Neuronal stem cell (in vitro differentiated cells): ENCODE data around the gene CDH23.

ENCODE experiments used
- DNase-seq: peaks from one replicate; pipeline ENCODE4 v3.0.0-alpha.2; 2013; ENCODE audit warnings: low spot score
- H2AFZ ChIP-seq: one replicate; pipeline ENCODE4 v1.6.1; 2013; ENCODE audit warnings: mild to moderate bottlenecking, low read length, inconsistent platforms
- H2AK5ac ChIP-seq: 2 replicates; pipeline ENCODE4 v1.6.1; 2013; ENCODE audit warnings: low read depth, mild to moderate bottlenecking, inconsistent platforms, low read length, moderate library complexity, mixed read lengths
- H2BK120ac ChIP-seq: 2 replicates; pipeline ENCODE4 v1.6.1; 2013; ENCODE audit warnings: low read depth, mild to moderate bottlenecking, inconsistent platforms, low read length, moderate library complexity, mixed read lengths
- H2BK12ac ChIP-seq: one replicate; pipeline ENCODE4 v1.6.1; 2013; ENCODE audit warnings: low read length, inconsistent platforms
- H2BK15ac ChIP-seq: 2 replicates; pipeline ENCODE4 v1.6.1; 2013; ENCODE audit warnings: mild to moderate bottlenecking, low read length, inconsistent platforms, mixed read lengths
- H2BK5ac ChIP-seq: one replicate; pipeline ENCODE4 v1.6.1; 2013; ENCODE audit warnings: inconsistent platforms, mild to moderate bottlenecking, low read length, moderate library complexity
- H3K14ac ChIP-seq: one replicate; pipeline ENCODE4 v1.6.1; 2013; ENCODE audit warnings: low read length, inconsistent platforms
- H3K18ac ChIP-seq: 2 replicates; pipeline ENCODE4 v1.6.1; 2013; ENCODE audit warnings: low read length, inconsistent platforms
- H3K23ac ChIP-seq: 2 replicates; pipeline ENCODE4 v1.6.1; 2013; ENCODE audit warnings: low read depth, mild to moderate bottlenecking, mixed read lengths, low read length, inconsistent platforms; ENCODE audit not compliant: poor library complexity
- H3K27ac ChIP-seq: replicated peaks from 3 replicates; pipeline ENCODE4 v1.5.1; 2013; ENCODE audit warnings: low read length, inconsistent platforms
- H3K27me3 ChIP-seq, 3 experiments: 2 replicates each; pipeline ENCODE4 v1.6.1; 2013; ENCODE audit warnings: low read length in 3 of 3, mild to moderate bottlenecking in 2 of 3, inconsistent platforms in 1 of 3, low read depth in 1 of 3, mixed read lengths in 1 of 3, moderate library complexity in 1 of 3; ENCODE audit not compliant: control insufficient read depth in 3 of 3, insufficient read depth in 3 of 3
- H3K36me3 ChIP-seq, 2 donors: replicated peaks in 1 of 2; 2 replicates each; pipeline ENCODE4 v1.6.1; 2013; ENCODE audit warnings: low read length in 2 of 2; ENCODE audit not compliant: control insufficient read depth in 2 of 2, insufficient read depth in 2 of 2
- H3K4ac ChIP-seq: 2 replicates; pipeline ENCODE4 v1.6.1; 2013; ENCODE audit warnings: inconsistent platforms, mild to moderate bottlenecking, low read length, moderate library complexity
- H3K4me1 ChIP-seq, 2 donors: 1 replicate in 1 of 2; 2 replicates in 1 of 2; pipeline ENCODE4 v1.6.1; 2013; ENCODE audit warnings: low read length in 2 of 2, low read depth in 1 of 2; ENCODE audit not compliant: control insufficient read depth in 2 of 2, insufficient read depth in 1 of 2
- H3K4me2 ChIP-seq: one replicate; pipeline ENCODE4 v1.6.1; 2013; ENCODE audit warnings: mild to moderate bottlenecking, low read length, inconsistent platforms; ENCODE audit not compliant: insufficient read depth, poor library complexity, severe bottlenecking
- H3K4me3 ChIP-seq, 2 donors: 2 replicates each; pipeline ENCODE4 v1.5.1; 2013; ENCODE audit warnings: low read length in 2 of 2, mild to moderate bottlenecking in 2 of 2, inconsistent platforms in 1 of 2, moderate library complexity in 1 of 2
- H3K79me1 ChIP-seq: one replicate; pipeline ENCODE4 v1.6.1; 2013; ENCODE audit warnings: low read depth, mild to moderate bottlenecking, inconsistent platforms, low read length, moderate library complexity
- H3K9ac ChIP-seq: one replicate; pipeline ENCODE4 v1.6.1; 2013; ENCODE audit warnings: mild to moderate bottlenecking, low read depth, low read length, inconsistent platforms; ENCODE audit not compliant: poor library complexity
- H3K9me3 ChIP-seq, 2 donors: replicated peaks in 1 of 2; 2 replicates each; pipeline versions ENCODE3 to v1.6.1; 2013; ENCODE audit warnings: low read length in 2 of 2, mild to moderate bottlenecking in 2 of 2, inconsistent platforms in 1 of 2, low read depth in 1 of 2, mixed read lengths in 1 of 2, moderate library complexity in 1 of 2; ENCODE audit not compliant: control insufficient read depth in 2 of 2, insufficient read depth in 1 of 2
- H4K8ac ChIP-seq: one replicate; pipeline ENCODE4 v1.6.1; 2013; ENCODE audit warnings: low read depth, mild to moderate bottlenecking, inconsistent platforms, low read length, moderate library complexity
- H4K91ac ChIP-seq: one replicate; pipeline ENCODE4 v1.6.1; 2013; ENCODE audit warnings: low read length, low read depth, mild to moderate bottlenecking, inconsistent platforms; ENCODE audit not compliant: poor library complexity
- WGBS, 2 donors: extraction: QIAGEN DNeasy Blood & Tissue Kit; methylation state at CpG; one replicate each; pipeline ENCODE4 v1.1.7; 2013; ENCODE audit warnings: missing lambda C conversion rate in 2 of 2, mixed read lengths in 1 of 2; ENCODE audit not compliant: insufficient read length in 2 of 2, insufficient replicate concordance in 1 of 2; ENCODE audit errors: extremely low coverage in 2 of 2; 5-methylcytosine and 5-hydroxymethylcytosine counted together

Gene CDH23

DNA sequence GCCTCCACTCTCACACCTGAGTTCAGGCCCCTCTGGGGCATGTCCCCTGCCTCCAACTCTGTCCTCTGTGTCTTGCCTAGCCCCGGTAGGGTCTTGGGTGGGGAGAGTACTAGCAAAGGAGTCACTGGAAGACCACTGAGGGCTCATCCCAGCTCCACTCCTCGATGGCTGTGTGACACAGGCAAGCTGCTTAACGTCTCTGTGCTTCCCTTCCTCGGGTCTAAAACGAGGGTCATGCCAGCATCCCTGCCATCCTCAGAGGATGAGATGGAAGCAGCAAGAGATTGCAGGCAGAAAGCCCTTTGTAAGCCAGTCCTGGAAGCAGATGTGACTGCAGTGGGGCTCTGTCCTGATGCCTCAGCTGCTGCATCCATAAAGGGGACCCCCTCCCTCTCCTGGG lies 338.1 kb downstream of the CDH23 start:
- H3K4me2 ChIP-seq, result no peak overlapping the region
- peaks cover 0 to 5% of the 10 kb centered on the region in 2 donors for H3K4me1 ChIP-seq
- no peak overlapping the region for H2AFZ ChIP-seq
- peak overlapping the region; percentile 30 for H2BK5ac ChIP-seq
- no peaks in the 10 kb centered on the region for H3K36me3 ChIP-seq
- no CpG with 5 or more reads among the region's 5 CpGs for WGBS, 2 donors
- no peak overlapping the region for H3K14ac ChIP-seq
- no peak overlapping the region for H2BK12ac ChIP-seq
- H4K91ac ChIP-seq, result no peak overlapping the region
- no peak overlapping the region for H4K8ac ChIP-seq
- H3K9ac ChIP-seq, result peak overlapping the region; percentile 9
- no peak overlapping the region for H2BK120ac ChIP-seq
- no peak overlapping the region for H3K4ac ChIP-seq
- H3K23ac ChIP-seq, result no peak overlapping the region
- no peak overlapping the region for H3K27ac ChIP-seq
- peak overlapping the region; percentile 4 for H2AK5ac ChIP-seq
- H3K27me3 ChIP-seq, result peaks cover 0 to 15% (median 0%) of the 10 kb centered on the region in 3 experiments
- no peak for DNase-seq
- H3K18ac ChIP-seq, result peak overlapping the region; percentile 45
- no peak overlapping the region for H3K4me3 ChIP-seq
- no peaks in the 10 kb centered on the region for H3K9me3 ChIP-seq
- H2BK15ac ChIP-seq, result peak overlapping the region; percentile 13
- no peaks in the 10 kb centered on the region for H3K79me1 ChIP-seq

GRCh38 chr10:71735709-71736569 lies 339.2 kb downstream of the CDH23 start:
- whole genome bisulfite sequencing, 2 donors, result no CpG with 5 or more reads among the region's 16 CpGs
- peaks cover 0 to 5% of the 10 kb centered on the region in 2 donors for H3K4me1 ChIP-seq
- no peaks in the 10 kb centered on the region for H3K9me3 ChIP-seq
- H3K4me2 ChIP-seq, result no peak overlapping the region
- no peaks in the 10 kb centered on the region for H3K79me1 ChIP-seq
- no peak overlapping the region for H2BK5ac ChIP-seq
- H4K91ac ChIP-seq, result no peak overlapping the region
- H3K36me3 ChIP-seq, result no peaks in the 10 kb centered on the region
- no peak overlapping the region for H3K27ac ChIP-seq
- no peak overlapping the region for H2BK120ac ChIP-seq
- H3K18ac ChIP-seq, result peak overlapping the region; percentile 36
- H2BK15ac ChIP-seq, result peak overlapping the region; percentile 13
- peak overlapping the region; percentile 59 for H3K23ac ChIP-seq
- peaks cover 0 to 15% (median 0%) of the 10 kb centered on the region in 3 experiments for H3K27me3 ChIP-seq
- H3K4ac ChIP-seq, result no peak overlapping the region
- H2AFZ ChIP-seq, result no peak overlapping the region
- DNase-seq, result no peak
- no peak overlapping the region for H3K4me3 ChIP-seq
- no peak overlapping the region for H4K8ac ChIP-seq
- H3K9ac ChIP-seq, result peak overlapping the region; percentile 79
- H2BK12ac ChIP-seq, result peak overlapping the region; percentile 75
- H3K14ac ChIP-seq, result no peak overlapping the region
- H2AK5ac ChIP-seq, result peak overlapping the region; percentile 4

GRCh38 chr10:71736570-71736952 lies 339.8 kb downstream of the CDH23 start:
- Histone ChIP-seq H4K8ac (no peak overlapping the region), H3K36me3 (no peaks in the 10 kb centered on the region), H3K4ac (no peak overlapping the region), H2AK5ac (no peak overlapping the region), H3K9ac (no peak overlapping the region), H3K14ac (no peak overlapping the region), H3K27ac (no peak overlapping the region), H3K18ac (no peak overlapping the region), H3K9me3 (no peaks in the 10 kb centered on the region), H3K4me1 (peaks cover 0 to 5% of the 10 kb centered on the region in 2 donors), H3K27me3 (peaks cover 0 to 15% (median 0%) of the 10 kb centered on the region in 3 experiments), H3K79me1 (no peaks in the 10 kb centered on the region), H3K23ac (no peak overlapping the region), H4K91ac (no peak overlapping the region), H2AFZ (no peak overlapping the region), H2BK120ac (no peak overlapping the region), H3K4me3 (no peak overlapping the region), H3K4me2 (no peak overlapping the region), H2BK15ac (no peak overlapping the region), H2BK12ac (no peak overlapping the region), H2BK5ac (no peak overlapping the region)
- DNase-seq, result no peak
- whole genome bisulfite sequencing, 2 donors, result no CpG with 5 or more reads among the region's 2 CpGs

DNA sequence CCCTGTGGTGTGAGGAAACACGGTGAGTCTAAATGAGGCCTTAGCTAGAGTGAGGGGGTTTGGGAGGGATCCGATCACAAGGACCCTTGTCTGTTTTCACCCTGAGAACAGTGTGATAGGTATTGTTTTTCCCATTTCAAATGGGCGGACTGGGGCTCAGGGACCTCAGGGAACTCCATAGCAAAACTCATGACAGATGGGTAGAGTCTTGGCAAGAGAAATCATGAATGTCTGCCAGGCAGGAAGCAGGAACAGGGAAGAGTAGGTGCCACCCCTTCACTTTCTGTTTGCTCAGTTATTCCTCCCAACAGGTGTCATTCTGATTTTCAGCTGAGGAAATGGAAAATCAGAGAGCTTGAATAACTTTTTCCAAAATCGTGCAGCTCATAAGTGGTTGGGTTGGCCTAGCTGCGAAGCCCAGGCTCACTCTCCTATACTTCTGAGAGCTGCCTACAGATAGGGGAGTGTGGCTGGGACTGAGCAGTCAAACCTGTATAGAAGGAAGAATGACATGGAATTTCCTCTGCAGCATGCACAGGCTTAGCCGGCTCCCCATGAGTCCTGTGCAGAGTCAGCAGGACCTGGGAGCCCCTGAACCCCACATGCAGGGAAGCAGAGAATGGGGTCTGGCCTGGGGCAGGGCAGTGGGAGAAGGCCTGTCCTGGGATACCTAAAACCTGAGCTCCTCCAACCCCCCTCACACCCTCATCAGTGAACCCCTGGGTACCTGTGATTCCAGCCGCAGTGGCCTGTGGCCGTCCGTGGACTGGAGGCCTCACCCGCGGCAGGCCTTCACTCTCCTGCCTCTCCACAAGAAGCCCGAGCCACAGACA lies 340.5 kb downstream of the CDH23 start:
- Histone ChIP-seq H2BK120ac (no peak overlapping the region), H4K8ac (no peak overlapping the region), H3K27ac (no peak overlapping the region), H2AFZ (no peak overlapping the region), H2BK12ac (no peak overlapping the region), H3K18ac (no peak overlapping the region), H2AK5ac (no peak overlapping the region), H3K27me3 (peaks cover 0 to 15% (median 0%) of the 10 kb centered on the region in 3 experiments), H3K4me1 (peaks cover 0 to 5% of the 10 kb centered on the region in 2 donors), H3K79me1 (no peaks in the 10 kb centered on the region), H3K4me2 (no peak overlapping the region), H2BK15ac (no peak overlapping the region), H2BK5ac (no peak overlapping the region), H3K36me3 (no peaks in the 10 kb centered on the region), H3K9ac (no peak overlapping the region), H3K23ac (no peak overlapping the region), H3K4me3 (no peak overlapping the region), H3K9me3 (no peaks in the 10 kb centered on the region), H3K14ac (no peak overlapping the region), H3K4ac (no peak overlapping the region), H4K91ac (no peak overlapping the region)
- no peak for DNase-seq
- no CpG with 5 or more reads among the region's 12 CpGs for WGBS, 2 donors
